Measurements from ENCODE around the gene SDHB.

Gene SDHB

GRCh38 chr1:17012775-17013490 lies 40.9 kb downstream of the SDHB start:
- no peak for DNase-seq (ENCODE audit: low read depth)

GRCh38 chr1:17011439-17012307 lies 42.2 kb downstream of the SDHB start, which contains the start of gene ATP13A2:
Gene ATP13A2, minus strand, starts transcription at chr1:17011928. Its CDS starts 190 bp downstream, at chr1:17011738.
- DNase-seq (ENCODE audit: low read depth), result peak; percentile 76

GRCh38 chr1:17011092-17011438 lies 42.8 kb downstream of the SDHB start:
- DNase-seq (ENCODE audit: low read depth), result no peak

- no peak for DNase-seq (ENCODE audit: low read depth)
These were observed 44.1 kb downstream of the SDHB start for GRCh38 chr1:17009706-17010105.

- DNase-seq (ENCODE audit: low read depth), result no peak
These were observed 45.5 kb downstream of the SDHB start for GRCh38 chr1:17008208-17008855.

GRCh38 chr1:17007121-17007520 lies 46.7 kb downstream of the SDHB start:
- no peak for DNase-seq (ENCODE audit: low read depth)

- no peak for DNase-seq (ENCODE audit: low read depth)
These were observed 48.5 kb downstream of the SDHB start for GRCh38 chr1:17005365-17005740.

- DNase-seq (ENCODE audit: low read depth), result no peak
These were observed 49.1 kb downstream of the SDHB start for GRCh38 chr1:17004466-17005364.

- DNase-seq (ENCODE audit: low read depth), result no peak
These were observed 51.3 kb downstream of the SDHB start for GRCh38 chr1:17002524-17002902.

GRCh38 chr1:17001760-17002523 lies 51.9 kb downstream of the SDHB start:
- DNase-seq (ENCODE audit: low read depth), result no peak

- no peak for DNase-seq (ENCODE audit: low read depth)
These were observed 54.0 kb downstream of the SDHB start for GRCh38 chr1:16999863-17000262.

- DNase-seq (ENCODE audit: low read depth), result no peak
These were observed 55.2 kb downstream of the SDHB start for GRCh38 chr1:16998589-16998988.

- no peak for DNase-seq (ENCODE audit: low read depth)
These were observed 57.0 kb downstream of the SDHB start for GRCh38 chr1:16996845-16997244.

- DNase-seq (ENCODE audit: low read depth), result no peak
These were observed 60.3 kb downstream of the SDHB start for GRCh38 chr1:16993521-16994038.

GRCh38 chr1:16992675-16993074 lies 61.2 kb downstream of the SDHB start:
- DNase-seq (ENCODE audit: low read depth), result no peak

- no peak for DNase-seq (ENCODE audit: low read depth)
These were observed 61.7 kb downstream of the SDHB start for GRCh38 chr1:16992102-16992501.

- no peak for DNase-seq (ENCODE audit: low read depth)
These were observed 62.3 kb downstream of the SDHB start for GRCh38 chr1:16991571-16991970.

GRCh38 chr1:16989676-16990391 lies 64.0 kb downstream of the SDHB start:
- no peak for DNase-seq (ENCODE audit: low read depth)

- no peak for DNase-seq (ENCODE audit: low read depth)
These were observed 65.6 kb downstream of the SDHB start for GRCh38 chr1:16988210-16988609.

- DNase-seq (ENCODE audit: low read depth), result no peak
These were observed 66.9 kb downstream of the SDHB start for GRCh38 chr1:16986962-16987361.
